GM13976 (cell line): ENCODE results near the gene STIM1.

Experiments used
- DNase-seq: peaks from one replicate; pipeline ENCODE4 v3.0.0; 2012; ENCODE audit warnings: low spot score
- CTCF ChIP-seq: IDR thresholded peaks from 2 replicates; pipeline ENCODE4 v1.5.1; 2012; ENCODE audit warnings: borderline replicate concordance, mild to moderate bottlenecking; ENCODE audit not compliant: insufficient read depth; ENCODE audit errors: extremely low read depth, missing control alignments, control extremely low read depth
- in situ Hi-C: fragments of 300-500 bp; cut with MboI; formaldehyde crosslinking; loops from one replicate; pipeline ENCODE4 v1.12.0; 2022; ENCODE audit warnings: low sequenced_read_pairs, mixed read lengths, inconsistent platforms; ENCODE audit not compliant: unreplicated experiment

The STIM1 gene

DNA sequence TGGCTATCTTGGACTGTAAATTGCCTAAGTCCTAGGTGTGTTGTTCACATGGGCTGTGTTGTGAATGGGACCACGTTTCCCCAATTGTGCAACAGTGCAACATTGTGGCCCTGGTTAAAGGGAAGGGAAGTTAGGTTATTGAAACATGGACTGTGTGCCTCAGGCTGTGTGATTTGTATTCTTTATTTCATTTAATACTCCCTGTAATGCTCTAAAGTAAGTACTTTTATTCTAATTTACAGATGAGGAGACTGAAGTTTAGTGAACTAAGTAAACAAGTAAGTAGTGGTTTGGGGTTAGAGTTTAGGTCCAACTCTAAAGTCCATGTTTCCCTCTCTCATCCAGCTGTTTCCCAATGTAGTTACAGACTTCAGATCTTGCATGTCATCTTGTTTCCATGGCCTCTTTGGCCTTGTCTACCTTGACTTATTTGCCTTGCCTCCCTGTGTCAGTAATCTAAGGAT, 77.7 kb downstream of the STIM1 start:
- in situ Hi-C loops, result no loop called here
- no peak for DNase-seq

GRCh38 chr11:3934658-3935057, 79.2 kb downstream of the STIM1 start:
- no peak for DNase-seq
- no peak for TF ChIP-seq CTCF
- in situ Hi-C loops, result no loop called here

More for the DNA sequence above, 77.7 kb downstream of the STIM1 start:
- TF ChIP-seq CTCF, result no peak

DNA sequence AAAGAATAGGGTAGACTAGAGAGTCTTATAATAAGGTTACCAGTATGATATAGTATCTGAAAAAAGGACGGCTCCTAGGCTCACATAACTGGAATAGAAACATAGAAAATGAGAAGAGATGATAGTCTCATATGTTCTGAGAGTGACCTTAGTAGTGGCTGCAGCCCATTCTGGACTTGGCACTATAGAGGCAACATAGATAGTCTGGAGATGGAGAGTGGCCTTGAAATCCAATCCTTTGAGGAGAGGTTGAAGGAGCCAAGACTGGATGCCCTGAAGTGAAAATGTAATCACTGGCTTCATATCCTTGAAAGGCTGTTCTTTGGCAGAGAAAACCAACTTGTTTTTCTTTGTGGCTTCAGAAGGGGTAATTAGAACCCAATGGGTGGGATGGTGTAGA, 81.1 kb downstream of the STIM1 start:
- no peak for TF ChIP-seq CTCF
- in situ Hi-C loops, result no loop called here
- DNase-seq, result no peak

- no peak for DNase-seq
- TF ChIP-seq CTCF, result no peak
Observed at GRCh38 chr11:3939211-3939610, 83.7 kb downstream of the STIM1 start.

DNA sequence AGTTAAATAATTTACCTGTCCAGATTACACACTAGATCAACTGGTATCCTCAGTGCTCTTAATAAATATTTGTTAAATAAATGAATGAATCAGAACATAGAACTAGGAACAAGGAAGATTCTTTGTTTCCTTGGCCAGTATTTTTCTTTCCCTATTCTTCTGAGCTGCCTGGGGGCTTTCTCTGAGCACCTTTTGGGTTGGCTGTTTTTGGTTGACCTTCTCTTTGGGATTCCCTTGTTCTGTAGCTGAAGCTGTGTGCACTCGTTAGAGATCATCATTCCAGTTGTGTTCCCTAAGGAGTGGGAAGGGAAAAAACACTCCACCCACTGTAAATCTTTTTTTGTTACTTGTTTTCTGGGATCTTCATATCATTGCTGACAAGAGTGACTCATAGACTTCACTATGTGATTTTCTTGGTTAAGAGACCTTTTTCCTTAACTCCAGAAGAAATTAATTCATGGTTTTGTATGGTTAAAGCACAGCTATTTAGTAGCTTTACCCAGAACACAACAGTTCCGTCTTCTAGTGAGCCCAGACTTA, 84.3 kb downstream of the STIM1 start:
- in situ Hi-C loops, result no loop called here
- TF ChIP-seq CTCF, result no peak
- DNase-seq, result no peak

More at GRCh38 chr11:3939211-3939610, 83.7 kb downstream of the STIM1 start:
- in situ Hi-C loops, result no loop called here

DNA sequence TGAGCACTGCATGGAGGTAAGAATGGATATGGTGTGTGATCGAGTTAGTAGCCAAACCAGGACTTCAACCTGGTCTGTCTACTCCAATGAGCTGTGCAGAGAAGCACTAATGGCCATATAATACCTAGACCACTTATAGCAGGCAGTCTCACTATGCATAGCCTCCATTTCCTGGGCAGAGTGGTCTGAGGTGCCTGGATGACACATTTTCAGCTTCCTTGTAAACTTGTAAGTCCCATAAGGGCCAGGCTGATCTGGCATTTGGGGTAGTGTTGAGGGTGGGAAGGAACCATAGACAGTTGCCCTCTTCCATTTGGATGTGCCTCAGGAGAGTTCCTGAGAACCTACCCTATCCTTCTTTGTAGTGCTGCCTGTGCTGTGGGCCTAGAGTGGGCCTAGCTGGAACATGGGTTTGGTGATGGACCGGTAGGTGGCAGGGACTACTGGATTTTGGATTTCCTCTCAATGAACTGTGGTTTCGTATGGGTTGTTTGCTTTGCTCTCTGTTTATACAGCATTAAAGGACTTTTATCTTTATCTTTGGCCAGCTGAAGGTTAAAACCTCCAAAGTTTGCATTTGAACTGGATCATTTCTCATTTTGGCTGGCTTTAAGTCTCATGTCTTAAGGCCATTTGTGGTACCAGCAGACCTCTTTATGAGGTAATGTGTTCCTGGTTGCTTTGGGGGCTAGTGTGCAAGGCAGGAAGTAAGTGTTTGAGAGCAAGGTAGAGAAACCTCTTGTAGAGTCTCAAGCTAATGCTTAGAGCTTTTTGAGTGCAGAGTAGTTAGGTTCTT, 86.9 kb downstream of the STIM1 start:
- DNase-seq, result no peak
- no peak for TF ChIP-seq CTCF
- in situ Hi-C loops, result no loop called here
